LNCaP clone FGC (cell line): ENCODE data around the gene POLG2.

ENCODE experiments used
- DNase-seq: peaks from one replicate; pipeline ENCODE4 v3.0.0-alpha.2; 2011; ENCODE audit warnings: low read depth
- H3K4me3 ChIP-seq: 2 replicates; pipeline ENCODE4 v1.5.1; 2011; ENCODE audit warnings: mild to moderate bottlenecking, low read depth, low read length, control low read depth
- TF ChIP-seq, protein P1 (sequence below): IDR thresholded peaks from 2 replicates; pipeline ENCODE4 v1.5.1; 2012; ENCODE audit warnings: mild to moderate bottlenecking; ENCODE audit not compliant: control insufficient read depth, insufficient read depth; ENCODE audit errors: extremely low read depth

POLG2 gene

DNA sequence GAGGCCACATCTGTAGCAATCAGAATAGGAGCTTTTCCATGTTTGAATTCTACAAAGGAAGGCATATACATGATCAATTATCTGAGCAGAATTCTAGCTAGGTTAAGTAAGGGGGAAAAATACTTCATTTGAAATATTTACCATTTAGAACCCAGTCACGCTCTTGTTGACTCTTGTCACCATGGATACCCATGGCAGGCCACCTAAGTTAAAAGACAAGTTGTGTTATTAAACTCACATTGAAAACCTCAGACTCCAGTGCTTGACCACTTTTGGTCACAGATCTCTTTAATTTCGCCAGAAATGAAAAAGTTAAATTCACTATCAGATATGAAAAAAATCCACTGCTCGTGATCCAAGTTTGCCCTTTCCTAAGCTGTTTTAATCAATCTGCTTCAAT, 5.2 kb upstream of the POLG2 start:
- no peak overlapping the region for H3K4me3 ChIP-seq

DNA sequence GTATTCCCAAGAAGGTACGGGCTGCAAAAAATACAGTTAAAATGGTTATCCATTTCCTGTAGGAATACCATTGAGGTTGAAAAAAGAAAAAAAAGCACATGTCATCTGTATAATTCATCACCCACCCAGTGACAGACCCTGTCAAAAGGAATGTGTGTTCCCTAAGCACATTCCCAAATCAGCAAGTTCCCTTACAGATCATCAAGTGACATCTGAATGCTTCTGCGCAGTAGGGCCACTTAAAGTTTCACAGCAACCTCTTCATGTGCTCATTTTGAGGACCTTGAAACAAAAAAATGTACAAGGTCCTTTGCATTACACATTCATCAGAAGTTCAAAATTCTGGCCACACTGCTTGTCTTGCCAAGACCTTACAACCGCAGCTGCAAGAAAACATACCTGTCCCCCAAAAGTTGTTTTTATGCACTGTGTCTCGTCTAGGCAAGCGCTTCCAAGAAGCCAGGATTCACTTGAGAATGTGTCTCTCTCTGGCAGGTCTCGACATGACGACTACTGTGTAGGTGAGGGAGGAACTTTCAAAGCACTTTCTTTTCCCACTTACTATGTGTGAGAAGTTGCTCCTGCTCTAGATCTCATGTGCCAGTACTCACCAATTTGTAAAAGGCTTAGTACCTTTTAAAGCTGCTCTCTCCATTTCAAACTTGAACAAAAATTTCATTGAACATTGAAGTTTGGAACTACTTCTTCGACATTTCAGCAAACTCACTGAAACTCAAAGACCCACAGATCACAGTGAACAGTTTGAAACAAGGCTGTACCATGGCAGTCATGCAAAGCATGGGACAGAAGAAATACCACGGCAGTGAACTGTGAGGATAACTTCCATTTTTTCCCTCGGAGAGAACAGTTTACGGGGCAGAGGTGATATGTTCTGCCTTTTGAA, 4.3 kb upstream of the POLG2 start:
- TF ChIP-seq, protein P1, sequence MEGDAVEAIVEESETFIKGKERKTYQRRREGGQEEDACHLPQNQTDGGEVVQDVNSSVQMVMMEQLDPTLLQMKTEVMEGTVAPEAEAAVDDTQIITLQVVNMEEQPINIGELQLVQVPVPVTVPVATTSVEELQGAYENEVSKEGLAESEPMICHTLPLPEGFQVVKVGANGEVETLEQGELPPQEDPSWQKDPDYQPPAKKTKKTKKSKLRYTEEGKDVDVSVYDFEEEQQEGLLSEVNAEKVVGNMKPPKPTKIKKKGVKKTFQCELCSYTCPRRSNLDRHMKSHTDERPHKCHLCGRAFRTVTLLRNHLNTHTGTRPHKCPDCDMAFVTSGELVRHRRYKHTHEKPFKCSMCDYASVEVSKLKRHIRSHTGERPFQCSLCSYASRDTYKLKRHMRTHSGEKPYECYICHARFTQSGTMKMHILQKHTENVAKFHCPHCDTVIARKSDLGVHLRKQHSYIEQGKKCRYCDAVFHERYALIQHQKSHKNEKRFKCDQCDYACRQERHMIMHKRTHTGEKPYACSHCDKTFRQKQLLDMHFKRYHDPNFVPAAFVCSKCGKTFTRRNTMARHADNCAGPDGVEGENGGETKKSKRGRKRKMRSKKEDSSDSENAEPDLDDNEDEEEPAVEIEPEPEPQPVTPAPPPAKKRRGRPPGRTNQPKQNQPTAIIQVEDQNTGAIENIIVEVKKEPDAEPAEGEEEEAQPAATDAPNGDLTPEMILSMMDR, result no peak
- H3K4me3 ChIP-seq, result no peak overlapping the region
- DNase-seq, result no peak

More for the DNA sequence above, 5.2 kb upstream of the POLG2 start:
- DNase-seq, result no peak
- TF ChIP-seq, protein P1, result no peak

DNA sequence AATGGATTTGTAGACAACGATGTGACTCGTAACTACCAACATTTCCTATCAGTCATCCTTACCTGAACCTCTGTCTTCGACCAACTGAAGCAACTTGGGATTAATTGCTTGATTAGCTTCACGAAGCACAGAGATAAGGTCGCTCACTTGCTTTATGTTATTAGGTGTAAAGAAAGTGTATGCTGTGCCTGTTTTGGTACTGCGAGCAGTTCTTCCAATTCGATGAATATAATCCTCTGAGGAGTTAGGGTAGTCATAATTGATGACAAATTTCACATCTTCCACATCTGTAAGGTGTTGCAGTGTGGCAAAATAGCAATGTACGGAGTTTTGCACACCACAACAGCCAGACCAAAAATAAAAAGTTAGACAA, 3.6 kb upstream of the POLG2 start:
- TF ChIP-seq, protein P1, result no peak

DNA sequence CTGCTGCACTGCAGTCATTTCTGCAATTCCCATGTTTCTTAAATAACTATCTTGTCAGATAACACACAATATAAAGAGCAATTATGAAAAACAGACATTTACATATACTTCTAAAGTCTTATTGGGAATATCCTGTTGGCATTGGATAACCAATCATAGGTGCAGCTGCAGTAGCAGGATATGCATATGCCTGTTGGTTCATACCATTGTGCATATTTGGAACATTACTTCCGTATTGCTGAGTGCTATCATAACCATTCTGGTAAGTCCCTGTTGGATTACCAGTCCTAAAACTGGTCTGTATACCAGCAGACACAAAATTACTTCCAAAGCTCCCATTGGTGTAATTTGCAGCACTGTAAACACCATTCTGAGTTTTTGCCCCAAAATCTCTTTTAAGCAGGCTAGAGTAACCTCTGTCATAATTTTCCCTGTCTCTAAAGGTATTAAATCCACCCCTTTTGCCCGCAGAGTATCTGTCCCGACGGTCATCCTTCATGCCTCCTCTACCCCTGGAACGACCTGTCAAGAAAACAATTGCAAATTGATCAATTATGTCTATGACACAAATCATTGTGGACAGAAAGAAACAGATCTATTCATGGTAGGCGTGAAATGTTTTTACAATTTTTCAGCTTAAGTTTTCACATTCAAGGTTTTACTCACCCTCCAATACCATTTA, 3.1 kb upstream of the POLG2 start:
- H3K4me3 ChIP-seq, result no peak overlapping the region
- DNase-seq, result no peak
- TF ChIP-seq, protein P1, result no peak

More for the DNA sequence above, 3.6 kb upstream of the POLG2 start:
- no peak for DNase-seq
- H3K4me3 ChIP-seq, result no peak overlapping the region

DNA sequence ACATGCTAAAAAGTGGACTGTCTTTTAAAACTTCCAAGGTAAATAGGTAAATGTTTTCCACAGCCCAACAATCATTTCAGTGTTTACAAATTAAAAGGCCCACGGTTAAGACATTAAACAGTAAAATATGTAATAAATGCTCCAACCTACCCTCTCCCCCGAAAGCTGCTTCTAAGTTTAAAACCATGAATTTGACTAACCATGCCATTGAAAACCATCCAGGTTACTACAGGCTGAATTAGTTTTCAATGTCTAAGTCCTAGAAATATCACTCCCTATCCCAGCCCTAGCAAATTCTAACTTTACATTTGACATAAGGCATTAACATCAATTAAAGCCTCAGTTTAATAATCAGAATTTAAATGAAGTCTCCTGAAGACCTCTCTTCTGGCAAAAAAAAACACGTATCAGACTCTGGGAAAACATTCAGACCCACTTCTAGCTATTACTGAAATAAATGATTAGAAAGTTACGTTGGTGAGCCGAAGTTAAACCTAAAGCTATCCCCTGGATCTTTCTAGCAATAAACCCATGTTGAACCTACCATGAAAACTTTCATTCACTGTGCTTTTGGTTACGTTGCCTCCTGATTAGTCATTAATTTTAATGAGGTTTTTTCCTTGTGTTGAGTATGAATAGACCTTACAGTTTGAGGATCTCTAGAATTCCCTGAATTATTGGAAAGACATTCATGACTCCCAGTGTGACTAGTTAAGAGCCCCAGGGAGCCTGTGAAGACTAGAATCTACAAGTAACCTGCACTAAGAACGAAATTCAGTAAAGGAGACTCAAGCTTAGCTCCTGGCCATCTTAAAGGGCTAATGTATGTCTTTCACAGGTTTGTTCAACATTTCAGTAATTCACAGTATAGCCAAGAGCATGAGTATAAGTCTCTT, 1.7 kb upstream of the POLG2 start:
- H3K4me3 ChIP-seq, result no peak overlapping the region
- no peak for DNase-seq
- TF ChIP-seq, protein P1, result no peak

DNA sequence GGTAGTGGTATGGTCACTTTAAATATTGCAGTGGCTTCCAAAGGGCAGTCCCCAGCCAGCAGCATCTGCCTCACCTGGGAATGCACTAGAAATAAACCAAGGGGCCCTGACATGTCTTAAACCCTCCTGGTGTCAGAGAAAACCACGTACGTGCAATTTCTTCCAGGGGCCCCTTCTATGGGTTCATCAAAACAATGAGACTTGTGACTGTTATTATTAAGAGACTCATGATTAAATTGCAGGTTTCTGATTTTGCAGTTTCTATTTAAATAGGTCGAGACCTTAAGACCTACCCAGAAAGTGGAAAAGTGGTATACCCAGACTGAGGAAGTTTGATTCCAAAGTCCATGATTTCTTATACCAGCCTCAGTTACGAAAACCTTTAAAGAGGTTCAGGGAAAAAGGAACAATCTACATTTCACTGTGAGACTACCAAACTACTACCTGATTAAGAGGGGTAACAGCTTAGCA, 746 bp upstream of the POLG2 start:
- TF ChIP-seq, protein P1, result no peak
- peak overlapping the region; percentile 83 for H3K4me3 ChIP-seq
- no peak for DNase-seq
